Measurements from ENCODE around the gene SLC4A1AP.

DNA sequence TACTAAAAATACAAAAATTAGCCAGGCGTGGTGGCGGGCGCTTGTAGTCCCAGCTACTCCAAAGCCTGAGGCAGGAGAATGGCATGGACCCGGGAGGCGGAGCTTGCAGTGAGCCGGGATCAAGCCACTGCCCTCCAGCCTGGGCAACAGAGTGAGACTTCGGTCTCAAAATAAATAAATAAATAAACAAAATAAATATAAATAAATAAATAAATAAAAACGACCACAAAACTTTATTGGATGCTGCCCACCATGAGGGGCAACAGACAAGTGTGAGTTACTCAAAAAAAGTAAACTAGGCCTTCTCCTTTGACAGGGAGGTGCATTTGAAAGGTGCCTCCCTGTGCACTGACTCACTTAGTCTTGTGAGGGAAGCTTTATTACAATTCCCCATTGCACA lies 50.4 kb downstream of the SLC4A1AP start:
- TF ChIP-seq CTCF (IDR thresholded peaks at IDR 0.05; ENCODE audit: low read depth, low read length) (no peak), EZH2phosphoT487 (IDR thresholded peaks at IDR 0.05; ENCODE audit: low read depth) (no peak)
